AG04450 (cell line): ENCODE results near the gene CNGB1. TPM values are rescaled to one million over a fixed set of nuclear protein-coding genes. Genes with fewer than 3 reads are reported as not detected.
"Not testable (repeated sequence)": the region's sequence is repeated elsewhere in the genome, so short reads cannot be mapped to it uniquely, and the experiment has no call there.

Experiments
- CTCF ChIA-PET: fragments of 300-600, 350-600 bp; formaldehyde crosslinking; extraction: SDS; loops from one replicate; lab custom pipeline; 2022; ENCODE audit warnings: antibody characterized with exemption, inconsistent platforms; lab: Charles Lee
- POLR2A ChIA-PET: fragments of 350-600 bp; formaldehyde crosslinking; extraction: SDS; loops from one replicate; lab custom pipeline; 2021; ENCODE audit warnings: antibody characterized with exemption, inconsistent platforms; lab: Yijun Ruan, JAX
- DNase-seq: peaks from one replicate; pipeline ENCODE4 v3.0.0-alpha.2; 2011; ENCODE audit warnings: low read depth, low spot score
- H3K27ac ChIP-seq: one replicate; pipeline ENCODE4 v1.5.1; 2012; ENCODE audit warnings: low read depth, low read length, control low read depth
- H3K27me3 ChIP-seq: one replicate; pipeline ENCODE4 v1.6.0; 2012; ENCODE audit warnings: low read length; ENCODE audit not compliant: control insufficient read depth, insufficient read depth
- H3K4me3 ChIP-seq: 2 replicates; pipeline ENCODE4 v1.5.1; 2011; ENCODE audit warnings: mild to moderate bottlenecking, low read depth, low read length, control low read depth
- H3K9me3 ChIP-seq: 2 replicates; pipeline ENCODE4 v1.5.1; 2012; ENCODE audit warnings: low read length; ENCODE audit not compliant: control insufficient read depth, insufficient read depth
- CTCF ChIP-seq: IDR thresholded peaks from 2 replicates; pipeline ENCODE4 v1.5.1; 2011; ENCODE audit warnings: low read depth, low read length, control low read depth, inconsistent platforms
- polyA plus RNA-seq: library from polyadenylated mRNA; depleted of rRNA; stranded (reverse); fragments of >200 nt; gene quantifications from 2 replicates; pipeline ENCODE4 v1.2.3, GENCODE V29; 2011

Gene CNGB1
- polyA plus RNA-seq, 1 experiment = not detected

- H3K4me3 ChIP-seq = no peak overlapping the region
- ChIA-PET CTCF (interaction anchor here (1.4 to 1.9 kb wide), 3 partner anchors 17 to 24 kb away, joined by 4 to 10 read pairs (median 5); no protein-coding TSS in a partner anchor), POLR2A (no interaction called here)
- no peaks in the 10 kb centered on the region; the same call in 1 of the 2 replicates for H3K9me3 ChIP-seq
- peaks cover 44% of the 10 kb centered on the region for H3K27me3 ChIP-seq
- DNase-seq = no peak
- no peak for TF ChIP-seq CTCF
- H3K27ac ChIP-seq = no peak overlapping the region
Observed at GRCh38 chr16:57882206-57882605, 88.7 kb downstream of the CNGB1 start.

- Histone ChIP-seq H3K4me3 (no peak overlapping the region), H3K27ac (no peak overlapping the region), H3K9me3 (no peaks in the 10 kb centered on the region), H3K27me3 (peaks cover 18% of the 10 kb centered on the region)
- CTCF ChIA-PET = interaction anchor here (1.1 to 1.4 kb wide), 2 partner anchors 21 to 28 kb away, joined by 3 to 5 read pairs; no protein-coding TSS in a partner anchor
- no peak for TF ChIP-seq CTCF
- no peak for DNase-seq
- POLR2A ChIA-PET = no interaction called here
Observed at GRCh38 chr16:57878586-57878985, 92.3 kb downstream of the CNGB1 start.

GRCh38 chr16:57876210-57876609 lies 94.7 kb downstream of the CNGB1 start:
- TF ChIP-seq CTCF = no peak
- POLR2A ChIA-PET = no interaction called here
- no peak overlapping the region for H3K4me3 ChIP-seq
- CTCF ChIA-PET = no interaction called here
- H3K9me3 ChIP-seq = no peaks in the 10 kb centered on the region
- DNase-seq = no peak
- H3K27ac ChIP-seq = no peak overlapping the region
- H3K27me3 ChIP-seq = peaks cover 9% of the 10 kb centered on the region

GRCh38 chr16:57875347-57875746 lies 95.6 kb downstream of the CNGB1 start:
- Histone ChIP-seq H3K9me3 (no peaks in the 10 kb centered on the region), H3K4me3 (no peak overlapping the region), H3K27ac (no peak overlapping the region), H3K27me3 (peaks cover 6% of the 10 kb centered on the region)
- CTCF ChIA-PET = no interaction called here
- no peak for DNase-seq
- POLR2A ChIA-PET = no interaction called here
- no peak for TF ChIP-seq CTCF

GRCh38 chr16:57873218-57873617 lies 97.7 kb downstream of the CNGB1 start:
- ChIA-PET POLR2A (no interaction called here), CTCF (interaction anchor here (1.0 kb wide), 1 partner anchor 10 kb away, joined by 3 read pairs; no protein-coding TSS in a partner anchor)
- TF ChIP-seq CTCF = no peak
- Histone ChIP-seq H3K4me3 (no peak overlapping the region), H3K9me3 (no peaks in the 10 kb centered on the region), H3K27me3 (peaks cover 4% of the 10 kb centered on the region), H3K27ac (no peak overlapping the region)
- no peak for DNase-seq

GRCh38 chr16:57872764-57873163 lies 98.2 kb downstream of the CNGB1 start:
- H3K27me3 ChIP-seq, H3K9me3 ChIP-seq, H3K4me3 ChIP-seq, H3K27ac ChIP-seq, POLR2A ChIA-PET, DNase-seq: not testable (repeated sequence)
- CTCF ChIA-PET = interaction anchor here (1.0 kb wide), 1 partner anchor 9 kb away, joined by 3 read pairs; no protein-coding TSS in a partner anchor
